Caco-2 (cell line): ENCODE measurements around the gene KIF18A. TPM values are rescaled to one million over a fixed set of nuclear protein-coding genes. Genes with fewer than 3 reads are reported as not detected.

Experiments used
- BruUV-seq: library from RNA; stranded (reverse); fragments of 400-500 nt; replicated peaks from 2 replicates; lab custom pipeline; 2021; lab: Mats Ljungman, UMichigan
- CTCF ChIA-PET: fragments of 300-600 bp; sonication (Branson Sonifier 250); formaldehyde crosslinking; loops from one replicate; lab custom pipeline; 2022; ENCODE audit warnings: antibody characterized with exemption; lab: Charles Lee
- POLR2A ChIA-PET: fragments of 300-600 bp; sonication (Branson Sonifier 250); formaldehyde crosslinking; loops from one replicate; lab custom pipeline; 2022; ENCODE audit warnings: antibody characterized with exemption; lab: Charles Lee
- DNase-seq, 2 experiments: peaks; one replicate each; pipeline versions ENCODE4 v3.0.0 to v3.0.0-alpha.2; 2020 to 2022
- H3K27me3 ChIP-seq: replicated peaks from 2 replicates; pipeline ENCODE4 v1.6.0; 2011; ENCODE audit warnings: low read length; ENCODE audit not compliant: control insufficient read depth, insufficient read depth
- H3K36me3 ChIP-seq: 2 replicates; pipeline ENCODE4 v1.5.1; 2011; ENCODE audit warnings: low read length; ENCODE audit not compliant: control insufficient read depth, insufficient read depth
- H3K4me1 ChIP-seq: fragments of 250-450 bp; sonication (Bioruptor Pico); 2 replicates; pipeline ENCODE4 v1.5.1; 2020; ENCODE audit warnings: mild to moderate bottlenecking
- H3K4me3 ChIP-seq: 2 replicates; pipeline ENCODE4 v1.5.1; 2011; ENCODE audit warnings: low read depth, mild to moderate bottlenecking, control low read depth, low read length
- H3K9me3 ChIP-seq: fragments of 250-450 bp; sonication (Bioruptor Pico); 2 replicates; pipeline ENCODE4 v1.5.1; 2020; ENCODE audit warnings: mild to moderate bottlenecking, moderate library complexity
- H3K27ac Mint-ChIP-seq: one replicate; pipeline ENCODE4 v1.8.0; 2022; ENCODE audit warnings: mixed read lengths; ENCODE audit not compliant: unreplicated experiment
- H3K27me3 Mint-ChIP-seq: one replicate; pipeline ENCODE4 v1.8.0; 2022; ENCODE audit warnings: mixed read lengths; ENCODE audit not compliant: insufficient read depth, unreplicated experiment
- H3K36me3 Mint-ChIP-seq: one replicate; pipeline ENCODE4 v1.8.0; 2022; ENCODE audit warnings: mild to moderate bottlenecking, mixed read lengths; ENCODE audit not compliant: insufficient read depth, unreplicated experiment
- H3K4me1 Mint-ChIP-seq: one replicate; pipeline ENCODE4 v1.8.0; 2022; ENCODE audit warnings: low read depth, mixed read lengths; ENCODE audit not compliant: unreplicated experiment
- H3K4me3 Mint-ChIP-seq: one replicate; pipeline ENCODE4 v1.8.0; 2022; ENCODE audit warnings: mild to moderate bottlenecking, moderate library complexity, mixed read lengths; ENCODE audit not compliant: unreplicated experiment
- H3K9me3 Mint-ChIP-seq: one replicate; pipeline ENCODE4 v1.8.0; 2022; ENCODE audit warnings: mixed read lengths; ENCODE audit not compliant: unreplicated experiment
- intact Hi-C: fragments of 100-400 bp; cut with micrococcal nuclease; formaldehyde crosslinking; loops from one replicate; pipeline ENCODE4 v1.10.0; 2022; ENCODE audit not compliant: unreplicated experiment
- total RNA-seq: library from RNA; stranded (reverse); gene quantifications from 2 replicates; pipeline ENCODE4 v1.2.3, GENCODE V29; 2022
- TF ChIP-seq, protein P1 (sequence below), 2 experiments: fragments of 200-600 bp in 1 of 2; IDR thresholded peaks; 1 replicate in 1 of 2; 2 replicates in 1 of 2; pipeline versions ENCODE4 v1.5.1 to v1.8.0; 2011 to 2022; ENCODE audit warnings: antibody characterized with exemption in 1 of 2, control low read depth in 1 of 2, inconsistent platforms in 1 of 2, low read depth in 1 of 2, low read length in 1 of 2, mild to moderate bottlenecking in 1 of 2, moderate library complexity in 1 of 2; ENCODE audit not compliant: insufficient read depth in 1 of 2, severe bottlenecking in 1 of 2, unreplicated experiment in 1 of 2

KIF18A gene
- total RNA-seq, 1 experiment from 2014 or later: 22.3 TPM

DNA sequence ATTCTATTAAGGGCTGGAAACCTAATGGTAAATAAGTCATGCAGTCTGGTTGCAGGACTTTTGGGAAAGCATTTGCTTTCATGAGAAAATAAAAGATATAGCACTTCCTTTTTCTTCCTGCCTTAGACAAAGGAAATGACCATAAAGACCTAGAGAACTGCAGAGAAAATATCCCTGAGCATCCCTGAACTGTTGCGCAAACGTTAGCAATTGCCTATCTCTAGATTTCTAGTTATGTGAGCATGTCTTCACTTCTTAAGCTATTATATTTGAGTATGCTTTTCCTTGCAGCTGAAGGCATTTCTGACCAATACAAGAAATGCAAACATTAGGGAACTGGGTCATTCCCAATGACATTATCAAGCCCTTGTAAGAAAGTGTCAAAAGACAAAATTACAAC lies 110.6 kb downstream of the KIF18A start:
- Mint-ChIP-seq H3K4me1 (peaks cover 7% of the 10 kb centered on the region), H3K27ac (no peak overlapping the region), H3K36me3 (peaks cover 7% of the 10 kb centered on the region), H3K4me3 (no peak overlapping the region), H3K27me3 (no peaks in the 10 kb centered on the region), H3K9me3 (peaks cover 46% of the 10 kb centered on the region)
- no peak for DNase-seq
- no TSS peak for BruUV-seq
- H3K27me3 ChIP-seq: no peaks in the 10 kb centered on the region
- intact Hi-C loops: no loop called here
- H3K4me3 ChIP-seq: no peak overlapping the region
- TF ChIP-seq, protein P1, sequence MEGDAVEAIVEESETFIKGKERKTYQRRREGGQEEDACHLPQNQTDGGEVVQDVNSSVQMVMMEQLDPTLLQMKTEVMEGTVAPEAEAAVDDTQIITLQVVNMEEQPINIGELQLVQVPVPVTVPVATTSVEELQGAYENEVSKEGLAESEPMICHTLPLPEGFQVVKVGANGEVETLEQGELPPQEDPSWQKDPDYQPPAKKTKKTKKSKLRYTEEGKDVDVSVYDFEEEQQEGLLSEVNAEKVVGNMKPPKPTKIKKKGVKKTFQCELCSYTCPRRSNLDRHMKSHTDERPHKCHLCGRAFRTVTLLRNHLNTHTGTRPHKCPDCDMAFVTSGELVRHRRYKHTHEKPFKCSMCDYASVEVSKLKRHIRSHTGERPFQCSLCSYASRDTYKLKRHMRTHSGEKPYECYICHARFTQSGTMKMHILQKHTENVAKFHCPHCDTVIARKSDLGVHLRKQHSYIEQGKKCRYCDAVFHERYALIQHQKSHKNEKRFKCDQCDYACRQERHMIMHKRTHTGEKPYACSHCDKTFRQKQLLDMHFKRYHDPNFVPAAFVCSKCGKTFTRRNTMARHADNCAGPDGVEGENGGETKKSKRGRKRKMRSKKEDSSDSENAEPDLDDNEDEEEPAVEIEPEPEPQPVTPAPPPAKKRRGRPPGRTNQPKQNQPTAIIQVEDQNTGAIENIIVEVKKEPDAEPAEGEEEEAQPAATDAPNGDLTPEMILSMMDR (IDR thresholded peaks at IDR 0.05; ENCODE audit: insufficient read depth in 1 of 2, low read depth in 1 of 2, low read length in 1 of 2, severe bottlenecking in 1 of 2, unreplicated experiment in 1 of 2): no peak
- ChIA-PET CTCF (no interaction called here), POLR2A (no interaction called here)
- H3K4me1 ChIP-seq: no peaks in the 10 kb centered on the region
- no peaks in the 10 kb centered on the region for H3K36me3 ChIP-seq
- H3K9me3 ChIP-seq: peaks cover 14% of the 10 kb centered on the region

DNA sequence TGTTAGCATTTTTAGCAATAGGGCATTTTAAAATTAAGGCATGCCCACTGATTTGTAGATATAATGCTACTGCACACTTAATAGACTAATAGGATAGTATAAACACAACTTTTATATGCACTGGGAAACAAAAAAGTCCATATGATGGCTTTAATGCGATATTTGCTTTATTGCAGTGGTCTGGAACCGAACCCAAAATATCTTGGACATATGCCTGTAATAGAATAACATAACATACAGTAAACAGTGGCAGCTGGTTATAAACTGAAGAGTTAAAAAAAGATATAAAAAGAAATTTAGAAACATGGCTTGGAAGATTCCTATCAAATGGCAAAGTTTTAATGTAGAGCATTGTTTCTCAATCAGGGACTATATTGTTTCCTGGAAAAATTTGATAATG lies 111.9 kb downstream of the KIF18A start:
- Histone ChIP-seq H3K9me3 (peaks cover 4% of the 10 kb centered on the region; the same call in 1 of the 2 replicates), H3K4me3 (no peak overlapping the region), H3K4me1 (no peaks in the 10 kb centered on the region), H3K27me3 (no peaks in the 10 kb centered on the region), H3K36me3 (no peaks in the 10 kb centered on the region)
- H3K36me3 Mint-ChIP-seq: peaks cover under 1% of the 10 kb centered on the region
- TF ChIP-seq, protein P1 (IDR thresholded peaks at IDR 0.05; ENCODE audit: insufficient read depth in 1 of 2, low read depth in 1 of 2, low read length in 1 of 2, severe bottlenecking in 1 of 2, unreplicated experiment in 1 of 2): no peak
- H3K4me1 Mint-ChIP-seq: peaks cover 7% of the 10 kb centered on the region
- H3K9me3 Mint-ChIP-seq: peaks cover 37% of the 10 kb centered on the region
- no peak overlapping the region for H3K4me3 Mint-ChIP-seq
- BruUV-seq: no TSS peak
- POLR2A ChIA-PET: no interaction called here
- CTCF ChIA-PET: no interaction called here
- intact Hi-C loops: no loop called here
- H3K27me3 Mint-ChIP-seq: no peaks in the 10 kb centered on the region
- no peak for DNase-seq
- H3K27ac Mint-ChIP-seq: no peak overlapping the region

DNA sequence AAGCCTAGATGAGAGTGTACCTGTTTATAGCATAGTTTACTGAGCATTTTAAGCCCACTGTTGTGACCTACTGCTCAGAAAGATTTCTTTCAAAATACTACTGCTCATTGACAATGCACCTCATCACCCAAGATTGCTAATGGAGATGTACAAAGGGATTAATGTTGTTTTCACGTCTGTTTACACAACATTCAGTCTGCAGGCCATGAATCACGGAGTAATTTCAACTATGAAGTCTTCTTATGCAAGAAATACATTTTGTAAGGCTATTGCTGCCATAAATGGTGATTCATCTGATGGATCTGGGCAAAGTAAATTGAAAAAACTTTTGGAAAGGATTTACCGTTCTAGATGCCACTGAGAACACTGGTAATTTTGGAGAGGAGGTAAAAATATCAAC lies 112.9 kb downstream of the KIF18A start:
- Mint-ChIP-seq H3K27me3 (no peaks in the 10 kb centered on the region), H3K4me1 (peaks cover 7% of the 10 kb centered on the region), H3K27ac (no peak overlapping the region), H3K36me3 (no peaks in the 10 kb centered on the region), H3K9me3 (peaks cover 27% of the 10 kb centered on the region), H3K4me3 (no peak overlapping the region)
- TF ChIP-seq, protein P1 (IDR thresholded peaks at IDR 0.05; ENCODE audit: insufficient read depth in 1 of 2, low read depth in 1 of 2, low read length in 1 of 2, severe bottlenecking in 1 of 2, unreplicated experiment in 1 of 2): no peak
- ChIA-PET POLR2A (no interaction called here), CTCF (no interaction called here)
- BruUV-seq: no TSS peak
- Histone ChIP-seq H3K4me1 (no peaks in the 10 kb centered on the region), H3K27me3 (no peaks in the 10 kb centered on the region), H3K4me3 (no peak overlapping the region), H3K9me3 (no peaks in the 10 kb centered on the region; the same call in 1 of the 2 replicates), H3K36me3 (no peaks in the 10 kb centered on the region)
- intact Hi-C loops: no loop called here
- no peak for DNase-seq
